Panc1 (cell line): Measurements from ENCODE around the gene CFAP100. TPM values are rescaled to one million over a fixed set of nuclear protein-coding genes. Genes with fewer than 3 reads are reported as not detected.

Experiments
- ATAC-seq: fragments of 200-7000 bp; cut with Tn5 transposase; 2 replicates; pipeline ENCODE4 v1.9.1; 2020; ENCODE audit warnings: mild to moderate bottlenecking, moderate library complexity
- BruUV-seq: library from RNA; stranded (reverse); fragments of 400-500 nt; replicated peaks from 2 replicates; lab custom pipeline; 2021; lab: Mats Ljungman, UMichigan
- CTCF ChIA-PET: fragments of 300-600 bp; sonication (Branson Sonifier 250); formaldehyde crosslinking; loops from one replicate; lab custom pipeline; 2022; ENCODE audit warnings: antibody characterized with exemption; lab: Charles Lee
- POLR2A ChIA-PET: fragments of 300-600 bp; sonication (Branson Sonifier 250); formaldehyde crosslinking; loops from one replicate; lab custom pipeline; 2022; ENCODE audit warnings: antibody characterized with exemption; lab: Charles Lee
- DNase-seq: peaks from one replicate; pipeline ENCODE4 v3.0.0-alpha.2; 2010; ENCODE audit warnings: low read depth, low spot score
- H3K27ac ChIP-seq: 2 replicates; pipeline ENCODE4 v1.5.1; 2011; ENCODE audit warnings: mild to moderate bottlenecking, low read length, inconsistent platforms
- H3K27me3 ChIP-seq: fragments of 200-500 bp; sonication (Bioruptor generic); 2 replicates; pipeline ENCODE4 v1.6.0; 2014; ENCODE audit warnings: low read length, inconsistent platforms; ENCODE audit not compliant: control insufficient read depth, insufficient read depth
- H3K36me3 ChIP-seq: fragments of 200-500 bp; sonication (Bioruptor generic); 2 replicates; pipeline ENCODE4 v1.5.1; 2014; ENCODE audit warnings: inconsistent platforms, mild to moderate bottlenecking, low read length, moderate library complexity; ENCODE audit not compliant: control insufficient read depth, insufficient read depth
- H3K4me1 ChIP-seq: 2 replicates; pipeline ENCODE4 v1.5.1; 2011; ENCODE audit warnings: inconsistent platforms, mild to moderate bottlenecking, low read length, moderate library complexity; ENCODE audit not compliant: control insufficient read depth, insufficient read depth
- H3K4me3 ChIP-seq, 2 experiments: 2 replicates each; pipeline ENCODE4 v1.5.1; 2011 to 2012; ENCODE audit warnings: low read depth in 2 of 2, low read length in 2 of 2, mild to moderate bottlenecking in 2 of 2, inconsistent platforms in 1 of 2, moderate library complexity in 1 of 2
- H3K9me3 ChIP-seq: fragments of 200-500 bp; sonication (Bioruptor generic); 2 replicates; pipeline ENCODE4 v1.5.1; 2014; ENCODE audit warnings: low read depth, mild to moderate bottlenecking, inconsistent platforms, low read length, moderate library complexity; ENCODE audit not compliant: control insufficient read depth, insufficient read depth
- CTCF ChIP-seq: fragments of 450-650 bp; IDR thresholded peaks from 2 replicates; pipeline ENCODE4 v1.5.1; 2017; ENCODE audit warnings: mild to moderate bottlenecking
- POLR2AphosphoS5 ChIP-seq: IDR thresholded peaks from 2 replicates; pipeline ENCODE4 v1.6.1; 2012; ENCODE audit warnings: mild to moderate bottlenecking, low read depth, low read length, moderate library complexity
- REST ChIP-seq, 2 experiments: IDR thresholded peaks; 2 replicates each; pipeline ENCODE4 v1.6.1; 2011 to 2012; ENCODE audit warnings: low read depth in 2 of 2, control low read depth in 1 of 2, low read length in 1 of 2, mild to moderate bottlenecking in 1 of 2, moderate library complexity in 1 of 2; ENCODE audit not compliant: insufficient read depth in 1 of 2
- SIN3A ChIP-seq: IDR thresholded peaks from 2 replicates; pipeline ENCODE4 v1.6.1; 2012; ENCODE audit warnings: low read depth, mild to moderate bottlenecking, low read length, moderate library complexity, borderline replicate concordance; ENCODE audit not compliant: insufficient read depth
- TCF7L2 ChIP-seq: IDR thresholded peaks from 2 replicates; pipeline ENCODE4 v1.6.1; 2011; ENCODE audit warnings: mild to moderate bottlenecking, low read depth, low read length, inconsistent platforms
- in situ Hi-C: cut with HindIII; loops from 2 replicates; pipeline ENCODE4 v1.10.0; 2016; ENCODE audit warnings: low sequenced_read_pairs, low pct_unique_long_range_greater_than_20kb
- intact Hi-C: fragments of 100-400 bp; cut with micrococcal nuclease; formaldehyde crosslinking; loops from one replicate; pipeline ENCODE4 v1.10.0; 2022; ENCODE audit not compliant: unreplicated experiment
- total RNA-seq: library from RNA; stranded (reverse); gene quantifications from one replicate; pipeline ENCODE4 v1.2.1, GENCODE V29; 2021; ENCODE audit not compliant: unreplicated experiment

The CFAP100 gene
- total RNA-seq, 1 experiment from 2014 or later = not detected

- ATAC-seq (no peak), DNase-seq (no peak)
- Histone ChIP-seq H3K27me3 (no peaks in the 10 kb centered on the region), H3K36me3 (no peaks in the 10 kb centered on the region), H3K4me3 (no peak overlapping the region), H3K27ac (no peak overlapping the region), H3K9me3 (peaks cover 8% of the 10 kb centered on the region; the same call in 1 of the 2 replicates), H3K4me1 (no peaks in the 10 kb centered on the region)
- ChIA-PET POLR2A (no interaction called here), CTCF (no interaction called here)
- no peak for TF ChIP-seq POLR2AphosphoS5
- TF ChIP-seq TCF7L2 = no peak
- TF ChIP-seq REST (IDR thresholded peaks at IDR 0.05; ENCODE audit: insufficient read depth in 1 of 2, low read depth in 2 of 2, low read length in 1 of 2) = no peak
- no peak for TF ChIP-seq SIN3A
- TF ChIP-seq CTCF = no peak
- BruUV-seq = no TSS peak
- in situ Hi-C loops (no loop called here), intact Hi-C loops (no loop called here)
Observed at GRCh38 chr3:126431103-126431534, 36.4 kb downstream of the CFAP100 start.

GRCh38 chr3:126432361-126433104, 37.8 kb downstream of the CFAP100 start:
- no peak for TF ChIP-seq SIN3A
- TF ChIP-seq REST (IDR thresholded peaks at IDR 0.05; ENCODE audit: insufficient read depth in 1 of 2, low read depth in 2 of 2, low read length in 1 of 2) = no peak
- TF ChIP-seq CTCF = no peak
- TF ChIP-seq TCF7L2 = no peak
- H3K4me1 ChIP-seq = no peaks in the 10 kb centered on the region
- ATAC-seq (no peak), DNase-seq (no peak)
- no peak overlapping the region for H3K27ac ChIP-seq
- intact Hi-C loops (no loop called here), in situ Hi-C loops (no loop called here)
- H3K4me3 ChIP-seq = no peak overlapping the region
- BruUV-seq = no TSS peak
- ChIA-PET POLR2A (interaction anchor here (0.6 kb wide), 1 partner anchor 596 kb away, joined by 3 read pairs; no protein-coding TSS in a partner anchor), CTCF (no interaction called here)
- no peaks in the 10 kb centered on the region for H3K36me3 ChIP-seq
- no peaks in the 10 kb centered on the region for H3K27me3 ChIP-seq
- no peaks in the 10 kb centered on the region for H3K9me3 ChIP-seq
